ENCODE measurements around the gene BRINP2.

- TF ChIP-seq CTCF (IDR thresholded peaks at IDR 0.05) (no peak), POLR2A (IDR thresholded peaks at IDR 0.05) (no peak)
These were observed 102.4 kb downstream of the BRINP2 start for GRCh38 chr1:177273141-177273540.

All from heart left ventricle (tissue), 13 donors.